Spinal cord (tissue), 10 donors: ENCODE results near the gene FOXD2. TPM values are rescaled to one million over a fixed set of nuclear protein-coding genes. Genes with fewer than 3 reads are reported as not detected.

Experiments used
- DNase-seq, 6 donors: peaks; one replicate each; pipeline versions ENCODE4 v3.0.0 to v3.0.0-alpha.2; 2013 to 2015; ENCODE audit warnings: low spot score in 6 of 6, low read depth in 4 of 6
- H3K27ac ChIP-seq: one replicate; pipeline ENCODE4 v1.5.1; 2013; ENCODE audit warnings: low read depth, low read length, control low read depth
- H3K27me3 ChIP-seq: one replicate; pipeline ENCODE4 v1.6.1; 2013; ENCODE audit warnings: low read length; ENCODE audit not compliant: control insufficient read depth, insufficient read depth
- H3K36me3 ChIP-seq: one replicate; pipeline ENCODE4 v1.6.1; 2013; ENCODE audit warnings: low read length; ENCODE audit not compliant: control insufficient read depth, insufficient read depth
- H3K4me1 ChIP-seq: one replicate; pipeline ENCODE4 v1.6.1; 2013; ENCODE audit warnings: low read length; ENCODE audit not compliant: control insufficient read depth, insufficient read depth
- H3K4me3 ChIP-seq: one replicate; pipeline ENCODE4 v1.5.1; 2013; ENCODE audit warnings: low read depth, low read length, control low read depth
- H3K9me3 ChIP-seq: one replicate; pipeline ENCODE4 v1.6.1; 2013; ENCODE audit warnings: low read length; ENCODE audit not compliant: control insufficient read depth, insufficient read depth
- WGBS: methylation state at CpG from one replicate; pipeline ENCODE4 v1.1.5; 2013; ENCODE audit warnings: missing lambda C conversion rate; ENCODE audit not compliant: insufficient coverage; 5-methylcytosine and 5-hydroxymethylcytosine counted together
- polyA plus RNA-seq, 2 donors: library from polyadenylated mRNA; unstranded; fragments of 120-200 nt; gene quantifications; one replicate each; pipeline ENCODE4 v1.2.1, GENCODE V29; 2013; ENCODE audit not compliant: insufficient read length in 2 of 2
- total RNA-seq, 2 donors: library from RNA; depleted of rRNA in 1 of 2; stranded (reverse); fragments of 120-200 nt in 1 of 2; fragments of >200 nt in 1 of 2; gene quantifications; one replicate each; pipeline versions ENCODE4 v1.2.3 to v1.2.4, GENCODE V29; 2013 to 2014
- donor health status: healthy.

The FOXD2 gene
- total and polyA plus RNA-seq, 4 donors, result 0.36 to 14.3 (median 3.3) TPM

GRCh38 chr1:47438165-47439016 is 547 bp downstream of the FOXD2 start:
- H3K27ac ChIP-seq, result no peak overlapping the region
- DNase-seq, result no peak
- H3K4me1 ChIP-seq, result peaks cover 31% of the 10 kb centered on the region
- no peaks in the 10 kb centered on the region for H3K36me3 ChIP-seq
- peak overlapping the region; percentile 26 for H3K4me3 ChIP-seq
- no peaks in the 10 kb centered on the region for H3K9me3 ChIP-seq
- peaks cover 92% of the 10 kb centered on the region for H3K27me3 ChIP-seq
- WGBS, result under 1% methylated on average over 117 of the region's 117 CpGs

DNA sequence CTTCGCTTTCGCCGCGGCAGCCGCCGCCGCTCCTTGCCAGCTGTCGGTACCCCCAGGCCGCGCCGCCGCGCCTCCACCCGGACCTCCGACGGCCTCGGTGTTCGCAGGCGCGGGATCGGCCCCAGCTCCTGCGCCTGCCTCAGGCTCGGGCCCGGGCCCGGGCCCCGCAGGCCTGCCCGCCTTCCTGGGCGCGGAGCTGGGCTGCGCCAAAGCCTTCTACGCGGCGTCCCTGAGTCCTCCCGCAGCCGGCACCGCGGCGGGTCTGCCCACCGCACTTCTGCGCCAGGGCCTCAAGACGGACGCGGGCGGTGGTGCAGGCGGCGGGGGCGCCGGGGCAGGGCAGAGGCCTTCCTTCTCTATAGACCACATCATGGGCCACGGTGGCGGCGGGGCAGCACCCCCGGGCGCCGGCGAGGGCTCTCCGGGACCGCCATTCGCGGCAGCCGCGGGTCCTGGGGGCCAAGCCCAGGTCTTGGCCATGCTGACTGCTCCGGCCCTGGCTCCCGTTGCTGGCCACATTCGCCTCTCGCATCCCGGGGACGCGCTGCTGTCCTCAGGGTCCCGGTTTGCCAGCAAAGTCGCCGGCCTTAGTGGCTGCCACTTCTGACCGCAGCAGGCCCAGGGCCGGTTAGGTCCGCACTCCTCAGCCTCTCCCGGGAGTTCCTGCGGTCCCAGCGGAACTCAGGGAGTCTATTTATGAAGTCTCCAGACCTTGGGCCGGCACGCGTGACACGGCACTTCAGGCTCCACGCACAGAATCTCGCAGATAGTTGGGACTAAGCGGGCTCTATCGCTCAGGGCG is 1.4 kb downstream of the FOXD2 start:
- H3K4me3 ChIP-seq, result peak overlapping the region; percentile 26
- no peak overlapping the region for H3K27ac ChIP-seq
- peaks cover 31% of the 10 kb centered on the region for H3K4me1 ChIP-seq
- 3% methylated on average over 86 of the region's 86 CpGs for WGBS
- H3K27me3 ChIP-seq, result peaks cover 92% of the 10 kb centered on the region
- H3K9me3 ChIP-seq, result no peaks in the 10 kb centered on the region
- no peaks in the 10 kb centered on the region for H3K36me3 ChIP-seq
- no peak for DNase-seq

- Histone ChIP-seq H3K27me3 (peaks cover 92% of the 10 kb centered on the region), H3K9me3 (no peaks in the 10 kb centered on the region), H3K4me1 (peaks cover 32% of the 10 kb centered on the region), H3K4me3 (peak overlapping the region; percentile 26), H3K36me3 (no peaks in the 10 kb centered on the region), H3K27ac (peak overlapping the region; percentile 57)
- 23% methylated on average over 14 of the region's 20 CpGs for WGBS
- DNase-seq, result no peak
Measured at GRCh38 chr1:47439819-47440598, 2.2 kb downstream of the FOXD2 start.

- 26% methylated on average over 3 of the region's 5 CpGs for WGBS
- Histone ChIP-seq H3K4me3 (peak overlapping the region; percentile 26), H3K4me1 (peaks cover 35% of the 10 kb centered on the region), H3K36me3 (no peaks in the 10 kb centered on the region), H3K27ac (no peak overlapping the region), H3K9me3 (no peaks in the 10 kb centered on the region), H3K27me3 (peaks cover 92% of the 10 kb centered on the region)
- no peak for DNase-seq
Measured at GRCh38 chr1:47440599-47441081, 2.8 kb downstream of the FOXD2 start.

DNA sequence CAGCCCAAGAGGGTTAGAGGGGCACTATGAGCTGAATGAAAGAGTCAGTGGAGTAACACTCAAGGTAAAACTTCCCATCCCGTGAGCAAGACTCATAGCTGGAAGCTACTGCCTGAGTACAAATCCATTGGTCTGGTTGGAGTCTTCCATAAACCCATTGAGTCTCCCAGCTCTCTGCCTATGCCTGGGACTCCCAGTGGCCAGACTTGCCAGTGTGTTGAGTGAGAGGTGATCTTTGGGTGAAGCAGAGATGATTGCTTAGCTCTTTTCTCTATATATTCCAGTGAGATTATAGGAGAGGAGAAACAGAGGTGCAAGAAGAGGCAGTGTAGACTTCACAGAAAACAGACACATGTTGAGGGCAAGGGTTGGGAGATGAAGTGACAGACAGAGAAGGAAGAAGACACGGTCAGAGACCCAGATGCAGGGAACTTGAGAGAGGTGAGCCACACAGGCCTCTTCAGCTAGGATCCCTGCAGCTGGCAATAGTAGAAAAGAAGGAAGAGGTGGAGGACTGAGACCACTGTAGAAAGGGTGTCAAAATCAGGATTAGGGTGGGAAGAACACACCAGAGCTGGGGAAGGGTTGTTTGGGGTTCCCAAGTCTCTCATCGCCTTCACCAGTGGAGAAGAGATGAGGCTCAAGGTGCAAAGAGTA is 3.7 kb downstream of the FOXD2 start:
- H3K27me3 ChIP-seq, result peaks cover 92% of the 10 kb centered on the region
- peak overlapping the region; percentile 57 for H3K27ac ChIP-seq
- 75% methylated on average over 1 of the region's 3 CpGs for WGBS
- no peak for DNase-seq
- H3K36me3 ChIP-seq, result no peaks in the 10 kb centered on the region
- H3K4me1 ChIP-seq, result peaks cover 31% of the 10 kb centered on the region
- peak overlapping the region; percentile 26 for H3K4me3 ChIP-seq
- no peaks in the 10 kb centered on the region for H3K9me3 ChIP-seq

DNA sequence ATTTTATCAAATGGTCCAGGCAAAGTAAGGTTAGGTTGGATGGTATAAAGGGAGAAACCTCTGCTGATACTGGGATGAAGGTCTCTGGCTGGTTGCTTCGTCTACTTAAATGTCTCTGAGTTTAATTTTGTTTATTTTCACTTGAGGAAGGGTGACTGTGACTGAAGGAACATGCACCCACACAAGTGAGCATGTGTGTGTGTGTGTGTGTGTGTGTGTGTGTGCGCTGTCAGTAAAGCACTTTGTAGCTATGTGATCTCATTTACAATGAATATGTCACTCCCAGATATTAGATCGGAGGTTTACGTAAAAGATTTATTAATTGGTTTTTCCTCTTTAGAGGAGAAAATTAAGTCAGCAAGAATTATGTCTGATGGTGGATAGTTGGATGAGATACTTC is 4.4 kb downstream of the FOXD2 start:
- no CpG with 5 or more reads among the region's 4 CpGs for WGBS
- Histone ChIP-seq H3K27me3 (peaks cover 93% of the 10 kb centered on the region), H3K27ac (peak overlapping the region; percentile 57), H3K4me3 (peak overlapping the region; percentile 26), H3K36me3 (no peaks in the 10 kb centered on the region), H3K4me1 (peaks cover 26% of the 10 kb centered on the region), H3K9me3 (no peaks in the 10 kb centered on the region)
- DNase-seq, result no peak

DNA sequence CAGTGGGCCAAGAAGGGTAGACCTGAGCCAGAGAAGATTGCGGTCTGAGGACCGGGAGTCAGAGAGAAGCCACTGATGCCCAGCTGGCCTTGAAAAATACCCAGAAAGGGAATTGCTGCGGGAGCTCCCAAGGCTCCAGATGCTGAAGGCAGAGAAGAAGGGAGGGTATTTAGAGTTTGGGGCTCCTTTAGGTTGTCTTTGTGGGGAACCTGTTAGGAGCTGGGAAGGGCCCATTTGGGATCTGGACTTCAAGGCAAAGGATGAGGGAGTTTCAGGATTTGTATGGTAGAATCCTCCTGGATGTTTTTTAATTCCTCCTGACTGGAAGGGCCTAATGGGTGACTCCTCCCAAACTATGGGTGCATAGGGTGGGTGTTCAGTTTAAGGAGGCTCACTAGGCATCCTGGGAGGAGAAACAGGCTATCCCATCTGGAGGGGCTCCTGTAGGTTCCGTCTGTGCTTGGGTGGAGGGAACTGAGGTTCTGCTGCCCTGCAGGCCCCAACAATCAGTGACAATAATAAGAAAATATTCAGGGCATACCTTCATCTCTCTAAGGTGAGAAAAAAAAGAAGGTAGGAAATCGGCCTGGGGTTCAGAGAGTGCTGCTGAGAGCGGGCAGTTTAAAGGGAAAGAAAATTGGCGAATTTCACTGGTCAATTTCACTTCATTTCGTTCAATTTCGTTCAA is 5.1 kb downstream of the FOXD2 start:
- Histone ChIP-seq H3K36me3 (no peaks in the 10 kb centered on the region), H3K27me3 (peaks cover 93% of the 10 kb centered on the region), H3K27ac (peak overlapping the region; percentile 75), H3K4me1 (peaks cover 24% of the 10 kb centered on the region), H3K9me3 (no peaks in the 10 kb centered on the region), H3K4me3 (peak overlapping the region; percentile 26)
- WGBS, result 22% methylated on average over 3 of the region's 9 CpGs
- no peak for DNase-seq

DNA sequence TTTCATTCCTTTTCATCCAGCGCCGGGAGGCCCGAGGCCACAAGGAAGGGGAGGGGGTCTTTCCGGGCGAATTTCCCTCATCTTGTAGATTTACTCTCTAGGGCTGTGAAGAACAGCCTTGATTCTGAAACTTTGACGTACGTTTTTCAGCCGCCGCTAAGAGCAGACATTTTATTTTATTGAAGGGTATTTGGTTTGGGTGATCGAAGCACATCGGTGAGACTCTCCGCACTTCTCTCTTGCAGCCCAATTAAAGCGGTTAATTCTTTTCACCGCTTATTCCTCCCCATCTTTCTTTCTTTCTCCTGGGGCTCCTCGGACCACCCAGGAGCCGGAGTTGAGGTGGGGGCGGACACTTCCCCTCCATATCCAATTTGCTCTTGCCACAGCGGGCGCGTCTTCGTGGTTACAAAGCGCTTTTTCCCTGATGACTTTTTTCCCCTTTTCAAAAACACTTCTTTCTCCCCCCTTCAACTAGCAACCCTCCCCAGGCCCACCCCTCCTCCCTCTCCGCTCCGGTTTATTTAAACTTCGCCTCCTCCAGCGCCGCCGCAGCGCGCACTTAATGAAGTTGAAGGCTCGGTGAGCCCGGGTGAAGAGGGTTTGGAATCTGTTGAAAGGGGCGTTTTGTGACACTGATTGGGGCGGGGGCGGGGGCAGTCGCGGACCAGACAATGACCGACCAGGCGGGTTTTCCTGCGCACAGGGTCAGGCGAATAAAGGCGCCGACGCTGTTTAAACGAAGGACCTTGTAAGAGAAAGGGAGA is 5.9 kb downstream of the FOXD2 start:
- Histone ChIP-seq H3K27me3 (peaks cover 96% of the 10 kb centered on the region), H3K36me3 (no peaks in the 10 kb centered on the region), H3K27ac (peak overlapping the region; percentile 75), H3K4me3 (peak overlapping the region; percentile 26), H3K9me3 (no peaks in the 10 kb centered on the region), H3K4me1 (peaks cover 24% of the 10 kb centered on the region)
- WGBS, result 4% methylated on average over 31 of the region's 45 CpGs
- peak in 2 of 6 donors; percentile 50 to 60 for DNase-seq
